T-helper 9 cell (primary cell): ENCODE measurements around the gene IGLON5.

ENCODE experiments used
- DNase-seq: peaks from one replicate; pipeline ENCODE4 v3.0.0-alpha.2; 2020

IGLON5 gene

GRCh38 chr19:51318687-51319648, 7.5 kb downstream of the IGLON5 start:
- no peak for DNase-seq

GRCh38 chr19:51319649-51320279, 8.3 kb downstream of the IGLON5 start:
- no peak for DNase-seq

GRCh38 chr19:51320280-51320657, 8.8 kb downstream of the IGLON5 start:
- DNase-seq, result no peak

DNA sequence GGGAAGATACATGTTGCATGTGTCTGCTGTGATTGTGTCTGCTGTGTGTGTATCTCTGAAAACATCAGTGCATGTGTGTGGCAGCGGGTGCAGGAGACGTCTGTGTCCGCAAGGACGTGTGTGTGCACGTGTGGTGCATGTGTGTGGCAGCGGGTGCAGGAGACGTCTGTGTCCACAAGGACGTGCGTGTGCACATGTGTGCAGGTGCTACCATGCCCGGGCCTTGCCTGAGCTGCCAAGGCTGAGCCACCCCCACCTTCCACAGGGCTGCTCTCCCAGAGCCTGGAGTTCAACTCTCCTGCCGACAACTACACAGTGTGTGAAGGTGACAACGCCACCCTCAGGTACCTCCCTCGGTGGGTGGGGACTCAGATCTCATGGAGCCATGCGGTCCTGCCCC, 10.4 kb downstream of the IGLON5 start:
- DNase-seq, result no peak

- DNase-seq, result no peak
These were observed 12.2 kb downstream of the IGLON5 start for GRCh38 chr19:51323481-51324166.

- DNase-seq, result no peak
These were observed 12.7 kb downstream of the IGLON5 start for GRCh38 chr19:51324167-51324481.

GRCh38 chr19:51325161-51325976, 13.9 kb downstream of the IGLON5 start:
- DNase-seq, result no peak

GRCh38 chr19:51326216-51327065, 15.0 kb downstream of the IGLON5 start:
- DNase-seq, result no peak

GRCh38 chr19:51327066-51328001, 15.9 kb downstream of the IGLON5 start:
- DNase-seq, result peak; percentile 44

GRCh38 chr19:51329411-51329810, 18.0 kb downstream of the IGLON5 start:
- no peak for DNase-seq

DNA sequence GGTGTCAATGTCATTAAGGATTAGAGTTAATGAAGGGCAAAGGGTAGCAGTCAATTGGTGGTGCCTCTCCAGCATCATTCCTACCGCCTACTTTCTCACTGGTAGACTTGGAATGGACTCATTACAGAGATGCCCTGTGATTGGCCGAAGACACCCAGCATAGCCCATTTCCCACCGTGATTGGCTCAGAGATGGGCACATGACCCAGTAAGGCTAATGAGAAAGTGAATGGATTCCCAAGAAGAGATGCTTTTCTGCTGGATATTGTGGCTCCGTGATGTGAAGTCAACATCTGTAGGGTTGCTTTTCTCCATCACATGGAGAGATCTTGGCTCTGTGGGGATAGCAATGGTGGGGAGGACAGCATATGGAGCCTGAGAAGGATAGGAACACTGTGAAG, 18.9 kb downstream of the IGLON5 start:
- DNase-seq, result no peak

DNA sequence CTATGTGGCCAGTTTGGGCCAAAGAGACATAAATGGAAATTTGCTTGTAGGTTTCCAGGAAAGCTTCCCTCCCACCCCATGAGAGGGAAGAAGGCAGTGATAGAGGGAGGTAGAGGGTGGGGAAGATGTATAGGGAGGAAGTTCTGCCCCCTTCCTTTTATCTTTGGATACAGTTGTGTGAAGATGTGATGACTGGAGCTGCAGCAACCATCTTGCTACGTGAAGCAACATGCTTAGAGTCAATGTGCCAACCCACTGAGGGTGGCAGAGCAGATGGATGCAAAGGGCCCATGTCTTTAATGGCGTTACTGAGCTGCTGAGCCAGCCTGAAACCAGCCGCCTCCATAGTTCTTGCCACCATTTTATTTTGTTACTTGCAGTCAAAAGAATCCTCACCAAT, 19.7 kb downstream of the IGLON5 start:
- no peak for DNase-seq

GRCh38 chr19:51331716-51332115, 20.3 kb downstream of the IGLON5 start:
- DNase-seq, result no peak

GRCh38 chr19:51333836-51334460, 22.5 kb downstream of the IGLON5 start:
- DNase-seq, result no peak

GRCh38 chr19:51337141-51337860, 25.9 kb downstream of the IGLON5 start:
- no peak for DNase-seq

- DNase-seq, result no peak
These were observed 26.6 kb downstream of the IGLON5 start for GRCh38 chr19:51337861-51338562.

DNA sequence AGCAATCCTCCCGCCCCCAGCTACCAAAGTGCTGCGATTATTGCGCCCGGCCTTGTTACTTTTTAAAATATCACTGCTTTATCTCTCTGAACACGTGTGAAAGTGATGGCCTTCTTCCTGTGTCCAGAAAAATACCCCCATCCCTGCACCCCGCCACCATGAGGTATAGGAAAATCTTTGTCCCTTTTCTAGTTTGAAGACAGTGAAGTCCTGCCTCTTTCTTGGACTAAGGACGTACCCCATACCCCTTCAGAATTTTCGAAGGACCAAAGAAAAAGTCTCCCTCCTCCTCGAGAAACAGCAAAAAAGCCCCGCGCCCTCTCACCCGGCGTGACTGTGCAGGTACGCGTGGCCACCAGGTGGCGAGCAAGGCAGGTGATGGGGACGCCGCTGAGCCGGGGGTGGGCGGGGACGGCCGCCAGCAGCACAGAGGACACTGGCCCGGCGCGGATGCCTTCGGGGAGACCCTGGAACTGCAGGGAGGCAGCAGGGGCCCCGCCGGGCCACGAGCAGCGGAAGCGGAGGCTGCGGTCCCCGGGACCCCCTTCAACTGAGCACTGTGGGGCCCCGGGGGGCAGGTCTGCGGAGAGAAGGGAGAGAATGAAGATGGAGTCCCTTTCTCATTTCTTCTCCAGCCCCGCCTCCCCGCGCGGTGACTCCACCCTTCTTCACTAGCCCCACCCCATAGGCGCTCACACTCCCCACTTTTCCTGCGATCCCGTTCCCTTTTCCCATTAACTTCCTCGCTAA, 27.3 kb downstream of the IGLON5 start:
- DNase-seq, result peak; percentile 83

GRCh38 chr19:51339313-51339686, 27.9 kb downstream of the IGLON5 start:
- DNase-seq, result no peak
